ENCODE results near the gene MAD2L2. TPM values are rescaled to one million over a fixed set of nuclear protein-coding genes. Genes with fewer than 3 reads are reported as not detected.

MAD2L2 gene
- total and polyA plus RNA-seq, 2 donors (not counting 1 experiment from before 2014, with no cell fraction given): 35.0 to 48.9 TPM

DNA sequence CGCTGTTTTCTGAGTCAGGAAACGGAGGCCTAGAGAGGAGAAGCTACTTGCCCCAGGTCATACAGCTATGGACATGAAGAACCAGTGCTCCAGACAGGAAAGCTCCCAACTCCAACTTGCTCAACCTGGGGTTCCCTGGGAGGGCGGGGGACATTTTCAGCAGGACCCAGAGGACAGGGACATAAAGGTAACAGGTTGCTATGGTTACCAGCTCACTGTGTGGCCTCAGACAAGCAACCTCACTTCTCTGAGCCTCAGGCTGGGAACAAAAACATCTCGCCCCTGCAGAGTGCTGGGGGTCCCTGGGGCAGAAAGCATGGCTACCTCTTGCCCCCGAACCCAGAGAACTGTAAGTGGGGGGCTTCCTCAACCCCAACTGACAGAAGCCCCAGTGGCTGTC is 42.8 kb downstream of the MAD2L2 start:
- Histone ChIP-seq H3K36me3 (ENCODE audit: control insufficient read depth, insufficient read depth, low read length) (no peaks in the 10 kb centered on the region), H3K9me3 (ENCODE audit: control insufficient read depth, insufficient read depth, low read depth, low read length) (no peaks in the 10 kb centered on the region), H3K27me3 (ENCODE audit: control insufficient read depth, insufficient read depth, low read length) (peaks cover 9% of the 10 kb centered on the region), H3K79me2 (ENCODE audit: control insufficient read depth, insufficient read depth, low read length) (no peaks in the 10 kb centered on the region), H3K27ac (ENCODE audit: insufficient read depth, low read length) (no peak overlapping the region), H3K4me2 (ENCODE audit: extremely low read depth, insufficient read depth, low read length) (no peak overlapping the region), H4K20me1 (ENCODE audit: control insufficient read depth, extremely low read depth, insufficient read depth, low read length) (no peaks in the 10 kb centered on the region), H3K4me1 (ENCODE audit: control insufficient read depth, extremely low read depth, insufficient read depth, low read length) (no peaks in the 10 kb centered on the region), H3K9ac (ENCODE audit: insufficient read depth, low read length) (no peak overlapping the region), H3K4me3 (replicated peaks in 1 of 4; ENCODE audit: control extremely low read depth in 1 of 4, insufficient read depth in 1 of 4, low read depth in 3 of 4, low read length in 4 of 4) (no peak overlapping the region), H2AFZ (ENCODE audit: low read length) (no peak overlapping the region)
- no peak for TF ChIP-seq EZH2 (IDR thresholded peaks at IDR 0.05; ENCODE audit: low read length, missing control alignments)
- TF ChIP-seq, protein P1, sequence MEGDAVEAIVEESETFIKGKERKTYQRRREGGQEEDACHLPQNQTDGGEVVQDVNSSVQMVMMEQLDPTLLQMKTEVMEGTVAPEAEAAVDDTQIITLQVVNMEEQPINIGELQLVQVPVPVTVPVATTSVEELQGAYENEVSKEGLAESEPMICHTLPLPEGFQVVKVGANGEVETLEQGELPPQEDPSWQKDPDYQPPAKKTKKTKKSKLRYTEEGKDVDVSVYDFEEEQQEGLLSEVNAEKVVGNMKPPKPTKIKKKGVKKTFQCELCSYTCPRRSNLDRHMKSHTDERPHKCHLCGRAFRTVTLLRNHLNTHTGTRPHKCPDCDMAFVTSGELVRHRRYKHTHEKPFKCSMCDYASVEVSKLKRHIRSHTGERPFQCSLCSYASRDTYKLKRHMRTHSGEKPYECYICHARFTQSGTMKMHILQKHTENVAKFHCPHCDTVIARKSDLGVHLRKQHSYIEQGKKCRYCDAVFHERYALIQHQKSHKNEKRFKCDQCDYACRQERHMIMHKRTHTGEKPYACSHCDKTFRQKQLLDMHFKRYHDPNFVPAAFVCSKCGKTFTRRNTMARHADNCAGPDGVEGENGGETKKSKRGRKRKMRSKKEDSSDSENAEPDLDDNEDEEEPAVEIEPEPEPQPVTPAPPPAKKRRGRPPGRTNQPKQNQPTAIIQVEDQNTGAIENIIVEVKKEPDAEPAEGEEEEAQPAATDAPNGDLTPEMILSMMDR (conservative IDR thresholded peaks at IDR 0.05 in 1 of 2, IDR thresholded peaks at IDR 0.05 in 1 of 2; ENCODE audit: low read depth in 1 of 2, low read length in 2 of 2): no peak
- DNase-seq (ENCODE audit: low read depth in 2 of 2): no peak

DNA sequence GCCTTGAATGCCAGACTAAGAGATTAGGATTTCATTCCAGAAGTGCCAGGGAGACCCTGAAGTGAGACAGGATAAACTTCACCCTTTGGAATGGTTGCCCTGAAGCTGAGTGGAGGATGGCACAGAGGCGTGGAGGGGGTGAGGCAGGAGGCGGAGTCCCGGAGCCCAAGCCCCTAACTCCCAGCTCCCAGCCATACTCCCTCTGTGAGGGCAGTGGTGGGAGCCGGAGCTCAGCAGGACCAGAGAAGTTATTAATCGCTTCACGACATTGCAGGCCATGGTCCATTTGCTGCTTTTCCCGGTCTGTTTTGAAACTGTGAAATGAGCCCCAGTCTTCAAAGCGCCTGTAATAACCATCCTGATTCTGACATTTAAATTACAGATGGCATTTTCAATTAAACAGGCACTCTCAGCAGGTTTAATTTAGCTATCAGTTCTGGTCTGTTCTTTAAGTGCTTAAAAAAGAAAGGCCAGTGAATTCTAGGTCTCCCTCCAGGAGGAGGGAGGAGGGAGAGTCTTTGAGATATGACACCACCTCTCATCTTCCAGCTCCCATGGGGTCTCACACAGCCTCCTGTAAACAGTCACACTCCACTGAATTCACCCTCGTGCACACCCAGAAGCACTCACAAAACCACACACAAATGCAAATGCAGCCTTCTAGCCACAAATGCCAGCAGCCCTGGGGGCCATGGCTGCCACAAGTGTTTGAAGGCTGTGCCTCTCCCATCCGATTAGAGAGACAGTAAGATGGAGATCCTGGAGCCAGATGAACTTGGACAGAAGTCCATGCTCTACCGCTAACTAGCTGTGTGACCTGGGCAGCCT is 46.4 kb downstream of the MAD2L2 start:
- TF ChIP-seq, protein P1 (conservative IDR thresholded peaks at IDR 0.05 in 1 of 2, IDR thresholded peaks at IDR 0.05 in 1 of 2; ENCODE audit: low read depth in 1 of 2, low read length in 2 of 2): no peak
- TF ChIP-seq EZH2 (IDR thresholded peaks at IDR 0.05; ENCODE audit: low read length, missing control alignments): no peak
- no peak overlapping the region for H3K9ac ChIP-seq (ENCODE audit: insufficient read depth, low read length)
- peaks cover 7% of the 10 kb centered on the region for H3K27me3 ChIP-seq (ENCODE audit: control insufficient read depth, insufficient read depth, low read length)
- H3K4me1 ChIP-seq (ENCODE audit: control insufficient read depth, extremely low read depth, insufficient read depth, low read length): no peaks in the 10 kb centered on the region
- no peak overlapping the region for H2AFZ ChIP-seq (ENCODE audit: low read length)
- H3K9me3 ChIP-seq (ENCODE audit: control insufficient read depth, insufficient read depth, low read depth, low read length): no peaks in the 10 kb centered on the region
- no peaks in the 10 kb centered on the region for H3K79me2 ChIP-seq (ENCODE audit: control insufficient read depth, insufficient read depth, low read length)
- no peaks in the 10 kb centered on the region for H3K36me3 ChIP-seq (ENCODE audit: control insufficient read depth, insufficient read depth, low read length)
- H3K4me3 ChIP-seq (replicated peaks in 1 of 4; ENCODE audit: control extremely low read depth in 1 of 4, insufficient read depth in 1 of 4, low read depth in 3 of 4, low read length in 4 of 4): no peak overlapping the region
- no peak overlapping the region for H3K4me2 ChIP-seq (ENCODE audit: extremely low read depth, insufficient read depth, low read length)
- no peak overlapping the region for H3K27ac ChIP-seq (ENCODE audit: insufficient read depth, low read length)
- DNase-seq (ENCODE audit: low read depth in 2 of 2): no peak
- no peaks in the 10 kb centered on the region for H4K20me1 ChIP-seq (ENCODE audit: control insufficient read depth, extremely low read depth, insufficient read depth, low read length)

DNA sequence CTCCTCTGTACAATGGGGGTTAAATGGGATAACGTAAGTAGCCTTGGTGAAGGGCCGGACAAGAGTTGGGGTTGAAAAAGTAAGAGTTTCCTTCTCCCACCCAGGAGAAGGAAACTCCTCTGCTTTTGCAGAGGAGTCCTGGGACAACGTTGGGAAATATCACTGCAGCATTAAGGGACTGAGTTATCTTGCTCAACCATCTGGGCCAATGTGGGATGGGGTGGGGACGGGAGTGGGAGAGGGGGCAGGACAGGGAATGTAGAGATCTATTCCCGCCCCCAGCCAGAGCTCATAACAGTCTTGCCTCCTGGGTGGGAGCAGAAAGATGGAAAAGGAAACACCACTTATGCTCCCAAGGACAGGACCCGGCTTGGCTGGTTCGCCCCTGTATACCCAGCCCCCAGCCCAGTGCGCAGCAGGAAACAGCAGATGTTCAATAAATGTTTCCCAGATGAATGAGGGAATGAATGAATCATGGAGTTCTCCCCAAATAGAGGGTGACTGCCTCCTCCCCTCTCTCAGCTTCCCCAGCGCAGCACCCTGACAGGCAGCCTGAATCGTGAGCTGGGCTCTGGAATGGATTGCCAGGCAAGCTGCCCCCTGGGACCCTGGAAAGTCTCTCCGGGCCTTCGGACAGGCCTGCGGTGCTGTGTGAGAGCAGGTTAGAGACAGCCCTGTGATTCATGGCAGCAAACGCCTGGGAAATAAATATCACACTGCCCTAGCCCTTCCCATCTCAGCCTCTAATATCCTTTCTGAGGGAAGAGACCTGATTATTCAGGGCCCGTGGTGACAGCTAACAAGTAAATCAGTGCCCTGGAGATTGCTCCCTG is 51.5 kb downstream of the MAD2L2 start:
- no peak for TF ChIP-seq EZH2 (IDR thresholded peaks at IDR 0.05; ENCODE audit: low read length, missing control alignments)
- TF ChIP-seq, protein P1 (conservative IDR thresholded peaks at IDR 0.05 in 1 of 2, IDR thresholded peaks at IDR 0.05 in 1 of 2; ENCODE audit: low read depth in 1 of 2, low read length in 2 of 2): no peak
- Histone ChIP-seq H4K20me1 (ENCODE audit: control insufficient read depth, extremely low read depth, insufficient read depth, low read length) (no peaks in the 10 kb centered on the region), H2AFZ (ENCODE audit: low read length) (no peak overlapping the region), H3K27ac (ENCODE audit: insufficient read depth, low read length) (no peak overlapping the region), H3K9ac (ENCODE audit: insufficient read depth, low read length) (no peak overlapping the region), H3K79me2 (ENCODE audit: control insufficient read depth, insufficient read depth, low read length) (no peaks in the 10 kb centered on the region), H3K4me2 (ENCODE audit: extremely low read depth, insufficient read depth, low read length) (no peak overlapping the region), H3K9me3 (ENCODE audit: control insufficient read depth, insufficient read depth, low read depth, low read length) (no peaks in the 10 kb centered on the region), H3K4me3 (replicated peaks in 1 of 4; ENCODE audit: control extremely low read depth in 1 of 4, insufficient read depth in 1 of 4, low read depth in 3 of 4, low read length in 4 of 4) (no peak overlapping the region), H3K36me3 (ENCODE audit: control insufficient read depth, insufficient read depth, low read length) (no peaks in the 10 kb centered on the region), H3K4me1 (ENCODE audit: control insufficient read depth, extremely low read depth, insufficient read depth, low read length) (no peaks in the 10 kb centered on the region), H3K27me3 (ENCODE audit: control insufficient read depth, insufficient read depth, low read length) (peaks cover 3% of the 10 kb centered on the region)
- DNase-seq (ENCODE audit: low read depth in 2 of 2): no peak

Measured in fibroblast of lung (primary cell).